ENCODE results near the gene ABCA1.

GRCh38 chr9:104805441-104805840 lies 122.5 kb downstream of the ABCA1 start:
- no peak for TF ChIP-seq POLR2A (IDR thresholded peaks at IDR 0.05)
- no peak for TF ChIP-seq CTCF (IDR thresholded peaks at IDR 0.05)

Measured in right lobe of liver (tissue), 4 donors.